HCT116 (cell line): Measurements from ENCODE around the gene RYR2. TPM values are rescaled to one million over a fixed set of nuclear protein-coding genes. Genes with fewer than 3 reads are reported as not detected.

ENCODE experiments used
- ATAC-seq: fragments of 200-7000 bp; cut with Tn5 transposase; 2 replicates; pipeline ENCODE4 v1.9.1; 2020; ENCODE audit warnings: mild to moderate bottlenecking, moderate library complexity
- BruUV-seq: library from RNA; stranded (reverse); fragments of 400-500 nt; replicated peaks from 2 replicates; lab custom pipeline; 2021; lab: Mats Ljungman, UMichigan
- CTCF ChIA-PET: fragments of 300-600 bp; sonication (Branson Sonifier 250); formaldehyde crosslinking; loops from one replicate; lab custom pipeline; 2021; ENCODE audit warnings: antibody characterized with exemption; lab: Charles Lee
- POLR2A ChIA-PET: fragments of 300-600, 350-600 bp; sonication (Branson Sonifier 250); formaldehyde crosslinking; loops from one replicate; lab custom pipeline; 2021; ENCODE audit warnings: antibody characterized with exemption; lab: Charles Lee
- RAD21 ChIA-PET, 2 experiments: fragments of 300-600 bp; sonication (Branson Sonifier 250); formaldehyde crosslinking; loops; one replicate each; lab custom pipeline; 2023; ENCODE audit warnings: low total read pairs in 2 of 2; ENCODE audit not compliant: uncharacterized antibody in 2 of 2, unreplicated experiment in 2 of 2, low non-redundant PET in 1 of 2; lab: Charles Lee
- DNase-seq: peaks from one replicate; pipeline ENCODE4 v3.0.0-alpha.2; 2010; ENCODE audit warnings: low read depth, low spot score
- H2AFZ ChIP-seq: fragments of 200-600 bp; shearing (Covaris generic), sonication (generic); 2 replicates; pipeline ENCODE4 v1.6.1; 2017; ENCODE audit warnings: low read depth, mixed run types, mixed read lengths, antibody characterized with exemption, low read length; ENCODE audit not compliant: poor library complexity, severe bottlenecking
- H3K27ac ChIP-seq: 2 replicates; pipeline ENCODE4 v1.5.1; 2012; ENCODE audit warnings: low read depth, low read length
- H3K27me3 ChIP-seq: fragments of 200-600 bp; sonication (generic); 2 replicates; pipeline ENCODE4 v1.6.1; 2016; ENCODE audit warnings: mixed run types, low read length, mixed read lengths; ENCODE audit not compliant: insufficient read depth
- H3K36me3 ChIP-seq, 2 experiments: fragments of 200-500 bp in 1 of 2; fragments of 200-600 bp in 1 of 2; sonication (Bioruptor generic) in 1 of 2; sonication (generic) in 1 of 2; 2 replicates each; pipeline versions ENCODE4 v1.5.1 to v1.6.1; 2014 to 2016; ENCODE audit warnings: low read length in 2 of 2, inconsistent platforms in 1 of 2, mixed read lengths in 1 of 2, mixed run types in 1 of 2; ENCODE audit not compliant: insufficient read depth in 2 of 2, control insufficient read depth in 1 of 2
- H3K4me1 ChIP-seq, 2 experiments: fragments of 200-600 bp in 1 of 2; sonication (generic) in 1 of 2; 2 replicates each; pipeline versions ENCODE4 v1.5.1 to v1.6.1; 2012 to 2017; ENCODE audit warnings: low read length in 2 of 2, inconsistent platforms in 1 of 2, mild to moderate bottlenecking in 1 of 2, mixed read lengths in 1 of 2, mixed run types in 1 of 2, moderate library complexity in 1 of 2; ENCODE audit not compliant: insufficient read depth in 2 of 2, control insufficient read depth in 1 of 2
- H3K4me2 ChIP-seq: fragments of 200-600 bp; sonication (generic); 2 replicates; pipeline ENCODE4 v1.6.1; 2017; ENCODE audit warnings: mixed run types, low read length, mixed read lengths
- H3K4me3 ChIP-seq, 2 experiments: fragments of 200-600 bp in 1 of 2; sonication (generic) in 1 of 2; replicated peaks in 1 of 2; 2 replicates each; pipeline ENCODE4 v1.5.1; 2011 to 2016; ENCODE audit warnings: low read length in 2 of 2, control low read depth in 1 of 2, low read depth in 1 of 2, mild to moderate bottlenecking in 1 of 2, mixed read lengths in 1 of 2, mixed run types in 1 of 2
- H3K79me2 ChIP-seq: fragments of 200-600 bp; sonication (generic); 2 replicates; pipeline ENCODE4 v1.6.1; 2017; ENCODE audit warnings: mild to moderate bottlenecking, mixed run types, low read length, moderate library complexity, mixed read lengths; ENCODE audit not compliant: insufficient read depth
- H3K9ac ChIP-seq: fragments of 200-600 bp; sonication (generic); 2 replicates; pipeline ENCODE4 v1.6.1; 2016; ENCODE audit warnings: low read length, mixed read lengths
- H3K9me2 ChIP-seq: fragments of 200-600 bp; sonication (generic), shearing (Covaris generic); 2 replicates; pipeline ENCODE4 v1.6.1; 2017; ENCODE audit warnings: mixed run types, mild to moderate bottlenecking, moderate library complexity; ENCODE audit not compliant: insufficient read depth
- H3K9me3 ChIP-seq, 2 experiments: fragments of 200-500 bp in 1 of 2; fragments of 200-600 bp in 1 of 2; sonication (Bioruptor generic) in 1 of 2; sonication (generic) in 1 of 2; 2 replicates each; pipeline ENCODE4 v1.6.1; 2014 to 2017; ENCODE audit warnings: low read length in 2 of 2, mixed read lengths in 2 of 2, inconsistent platforms in 1 of 2, low read depth in 1 of 2, mild to moderate bottlenecking in 1 of 2, mixed run types in 1 of 2, moderate library complexity in 1 of 2; ENCODE audit not compliant: control insufficient read depth in 1 of 2, insufficient read depth in 1 of 2
- H4K20me1 ChIP-seq: fragments of 200-600 bp; sonication (generic), shearing (Covaris generic); 2 replicates; pipeline ENCODE4 v1.6.1; 2017; ENCODE audit warnings: mixed run types, mild to moderate bottlenecking, moderate library complexity; ENCODE audit not compliant: insufficient read depth
- CBX3 ChIP-seq: IDR thresholded peaks from 2 replicates; pipeline ENCODE4 v1.6.1; 2012; ENCODE audit warnings: low read depth
- EGR1 ChIP-seq: IDR thresholded peaks from 2 replicates; pipeline ENCODE4 v1.6.1; 2012; ENCODE audit warnings: low read depth
- ELF1 ChIP-seq: IDR thresholded peaks from 2 replicates; pipeline ENCODE4 v1.6.1; 2012; ENCODE audit warnings: low read depth, borderline replicate concordance
- EZH2phosphoT487 ChIP-seq: fragments of 200-600 bp; IDR thresholded peaks from 2 replicates; pipeline ENCODE4 v1.6.1; 2018; ENCODE audit warnings: antibody characterized with exemption, borderline replicate concordance
- POLR2A ChIP-seq: IDR thresholded peaks from 2 replicates; pipeline ENCODE4 v1.7.0; 2011; ENCODE audit warnings: borderline replicate concordance; ENCODE audit not compliant: insufficient read depth, insufficient read length; ENCODE audit errors: extremely low read depth
- SIN3A ChIP-seq: IDR thresholded peaks from 2 replicates; pipeline ENCODE4 v1.6.1; 2012; ENCODE audit warnings: low read depth
- SRF ChIP-seq: IDR thresholded peaks from 2 replicates; pipeline ENCODE4 v1.6.1; 2012; ENCODE audit warnings: low read depth
- TCF7L2 ChIP-seq: IDR thresholded peaks from 2 replicates; pipeline ENCODE4 v1.7.0; 2011; ENCODE audit warnings: borderline replicate concordance, inconsistent platforms; ENCODE audit not compliant: insufficient read depth, insufficient read length; ENCODE audit errors: extremely low read depth
- ZNF274 ChIP-seq: fragments of 200-500 bp; sonication (Bioruptor generic); IDR thresholded peaks from 2 replicates; pipeline ENCODE4 v1.6.1; 2014; ENCODE audit warnings: mild to moderate bottlenecking, low read depth, low read length, inconsistent platforms
- intact Hi-C: fragments of 100-400 bp; cut with micrococcal nuclease; formaldehyde crosslinking; loops from 2 replicates; pipeline ENCODE4 v1.10.0; 2022
- total RNA-seq: library from RNA; stranded (reverse); gene quantifications from one replicate; pipeline ENCODE4 v1.2.1, GENCODE V29; 2021; ENCODE audit not compliant: unreplicated experiment
- TF ChIP-seq, protein P1 (sequence below): IDR thresholded peaks from 2 replicates; pipeline ENCODE4 v1.6.1; 2011; ENCODE audit warnings: mild to moderate bottlenecking, low read length, moderate library complexity; ENCODE audit not compliant: insufficient replicate concordance; ENCODE audit errors: extremely low read depth
- TF ChIP-seq, protein P2 (sequence below): IDR thresholded peaks from 2 replicates; pipeline ENCODE4 v1.6.1; 2012
- TF ChIP-seq, protein P3 (sequence below): IDR thresholded peaks from 2 replicates; pipeline ENCODE4 v1.6.1; 2012; ENCODE audit warnings: low read depth

Gene RYR2
- total RNA-seq, 1 experiment from 2014 or later, result 0.02 TPM

DNA sequence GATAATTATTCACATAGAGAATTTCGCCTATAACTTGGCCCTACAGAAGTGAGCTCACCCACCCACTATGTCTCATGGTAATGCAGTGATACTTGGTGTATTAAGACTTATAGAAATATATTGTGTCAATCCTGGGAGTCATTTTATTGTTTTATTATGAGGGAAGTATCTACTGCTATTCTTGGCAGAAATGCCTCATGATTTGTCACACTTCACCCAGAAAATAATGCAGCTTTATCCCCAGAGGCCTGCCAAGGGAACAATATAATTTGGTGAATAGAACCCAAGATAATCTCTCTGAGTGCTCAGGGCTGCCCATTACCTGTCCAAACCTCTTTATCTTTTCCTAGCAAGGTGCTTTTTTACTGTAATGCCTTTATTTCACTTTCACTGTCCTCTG lies 750.7 kb downstream of the RYR2 start:
- Histone ChIP-seq H3K9me2 (no peaks in the 10 kb centered on the region), H3K27me3 (no peaks in the 10 kb centered on the region), H2AFZ (no peak overlapping the region), H3K4me3 (no peak overlapping the region), H3K27ac (no peak overlapping the region), H3K79me2 (no peaks in the 10 kb centered on the region), H3K4me1 (no peaks in the 10 kb centered on the region), H3K9me3 (peaks cover 3% of the 10 kb centered on the region in 2 experiments; a peak in 2 of 4 replicates), H3K36me3 (no peaks in the 10 kb centered on the region), H4K20me1 (no peaks in the 10 kb centered on the region), H3K9ac (no peak overlapping the region), H3K4me2 (no peak overlapping the region)
- ChIA-PET POLR2A (no interaction called here), RAD21 (no interaction called here), CTCF (no interaction called here)
- no peak for DNase-seq
- intact Hi-C loops, result no loop called here
- TF ChIP-seq CBX3 (no peak), EZH2phosphoT487 (no peak), SIN3A (no peak), EGR1 (no peak), TCF7L2 (no peak), SRF (no peak), POLR2A (no peak), ZNF274 (no peak), ELF1 (no peak)
- TF ChIP-seq, protein P1, sequence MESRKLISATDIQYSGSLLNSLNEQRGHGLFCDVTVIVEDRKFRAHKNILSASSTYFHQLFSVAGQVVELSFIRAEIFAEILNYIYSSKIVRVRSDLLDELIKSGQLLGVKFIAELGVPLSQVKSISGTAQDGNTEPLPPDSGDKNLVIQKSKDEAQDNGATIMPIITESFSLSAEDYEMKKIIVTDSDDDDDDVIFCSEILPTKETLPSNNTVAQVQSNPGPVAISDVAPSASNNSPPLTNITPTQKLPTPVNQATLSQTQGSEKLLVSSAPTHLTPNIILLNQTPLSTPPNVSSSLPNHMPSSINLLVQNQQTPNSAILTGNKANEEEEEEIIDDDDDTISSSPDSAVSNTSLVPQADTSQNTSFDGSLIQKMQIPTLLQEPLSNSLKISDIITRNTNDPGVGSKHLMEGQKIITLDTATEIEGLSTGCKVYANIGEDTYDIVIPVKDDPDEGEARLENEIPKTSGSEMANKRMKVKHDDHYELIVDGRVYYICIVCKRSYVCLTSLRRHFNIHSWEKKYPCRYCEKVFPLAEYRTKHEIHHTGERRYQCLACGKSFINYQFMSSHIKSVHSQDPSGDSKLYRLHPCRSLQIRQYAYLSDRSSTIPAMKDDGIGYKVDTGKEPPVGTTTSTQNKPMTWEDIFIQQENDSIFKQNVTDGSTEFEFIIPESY, result no peak
- TF ChIP-seq, protein P2, sequence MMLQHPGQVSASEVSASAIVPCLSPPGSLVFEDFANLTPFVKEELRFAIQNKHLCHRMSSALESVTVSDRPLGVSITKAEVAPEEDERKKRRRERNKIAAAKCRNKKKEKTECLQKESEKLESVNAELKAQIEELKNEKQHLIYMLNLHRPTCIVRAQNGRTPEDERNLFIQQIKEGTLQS, result no peak
- TF ChIP-seq, protein P3, sequence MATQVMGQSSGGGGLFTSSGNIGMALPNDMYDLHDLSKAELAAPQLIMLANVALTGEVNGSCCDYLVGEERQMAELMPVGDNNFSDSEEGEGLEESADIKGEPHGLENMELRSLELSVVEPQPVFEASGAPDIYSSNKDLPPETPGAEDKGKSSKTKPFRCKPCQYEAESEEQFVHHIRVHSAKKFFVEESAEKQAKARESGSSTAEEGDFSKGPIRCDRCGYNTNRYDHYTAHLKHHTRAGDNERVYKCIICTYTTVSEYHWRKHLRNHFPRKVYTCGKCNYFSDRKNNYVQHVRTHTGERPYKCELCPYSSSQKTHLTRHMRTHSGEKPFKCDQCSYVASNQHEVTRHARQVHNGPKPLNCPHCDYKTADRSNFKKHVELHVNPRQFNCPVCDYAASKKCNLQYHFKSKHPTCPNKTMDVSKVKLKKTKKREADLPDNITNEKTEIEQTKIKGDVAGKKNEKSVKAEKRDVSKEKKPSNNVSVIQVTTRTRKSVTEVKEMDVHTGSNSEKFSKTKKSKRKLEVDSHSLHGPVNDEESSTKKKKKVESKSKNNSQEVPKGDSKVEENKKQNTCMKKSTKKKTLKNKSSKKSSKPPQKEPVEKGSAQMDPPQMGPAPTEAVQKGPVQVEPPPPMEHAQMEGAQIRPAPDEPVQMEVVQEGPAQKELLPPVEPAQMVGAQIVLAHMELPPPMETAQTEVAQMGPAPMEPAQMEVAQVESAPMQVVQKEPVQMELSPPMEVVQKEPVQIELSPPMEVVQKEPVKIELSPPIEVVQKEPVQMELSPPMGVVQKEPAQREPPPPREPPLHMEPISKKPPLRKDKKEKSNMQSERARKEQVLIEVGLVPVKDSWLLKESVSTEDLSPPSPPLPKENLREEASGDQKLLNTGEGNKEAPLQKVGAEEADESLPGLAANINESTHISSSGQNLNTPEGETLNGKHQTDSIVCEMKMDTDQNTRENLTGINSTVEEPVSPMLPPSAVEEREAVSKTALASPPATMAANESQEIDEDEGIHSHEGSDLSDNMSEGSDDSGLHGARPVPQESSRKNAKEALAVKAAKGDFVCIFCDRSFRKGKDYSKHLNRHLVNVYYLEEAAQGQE, result no peak
- BruUV-seq, result no TSS peak
- ATAC-seq, result no peak
